Brain pericyte (primary cell): Measurements from ENCODE around the gene AVPI1.

Experiments
- DNase-seq: peaks from one replicate; pipeline ENCODE4 v3.0.0-alpha.2; 2012; ENCODE audit warnings: low read depth, low spot score

Gene AVPI1

GRCh38 chr10:97686962-97687784, at the start of gene AVPI1:
Gene AVPI1 (minus strand): TSS chr10:97687241. CDS start chr10:97679905, 7,336 bp downstream.
- peak; percentile 90 for DNase-seq

GRCh38 chr10:97736403-97736901, 49.4 kb upstream of the AVPI1 start:
- no peak for DNase-seq

- no peak for DNase-seq
These were observed 47.0 kb upstream of the AVPI1 start for GRCh38 chr10:97734021-97734420.

- DNase-seq: no peak
These were observed 46.2 kb upstream of the AVPI1 start for GRCh38 chr10:97733256-97733655.

- DNase-seq: no peak
These were observed 45.0 kb upstream of the AVPI1 start for GRCh38 chr10:97732052-97732359.

GRCh38 chr10:97731346-97732051, 44.5 kb upstream of the AVPI1 start:
- no peak for DNase-seq

- DNase-seq: no peak
These were observed 42.0 kb upstream of the AVPI1 start for GRCh38 chr10:97729014-97729413.

- DNase-seq: no peak
These were observed 39.7 kb upstream of the AVPI1 start for GRCh38 chr10:97726636-97727178.

GRCh38 chr10:97724341-97724941, 37.4 kb upstream of the AVPI1 start:
- no peak for DNase-seq

- DNase-seq: no peak
These were observed 36.0 kb upstream of the AVPI1 start for GRCh38 chr10:97723001-97723400.

- no peak for DNase-seq
These were observed 35.1 kb upstream of the AVPI1 start for GRCh38 chr10:97721871-97722780.

- DNase-seq: no peak
These were observed 32.6 kb upstream of the AVPI1 start for GRCh38 chr10:97719602-97720001.

GRCh38 chr10:97718659-97719142, 31.7 kb upstream of the AVPI1 start:
- DNase-seq: no peak

- no peak for DNase-seq
These were observed 31.1 kb upstream of the AVPI1 start for GRCh38 chr10:97718178-97718577.

- no peak for DNase-seq
These were observed 30.6 kb upstream of the AVPI1 start for GRCh38 chr10:97717627-97718026.

GRCh38 chr10:97715259-97715874, 28.3 kb upstream of the AVPI1 start:
- no peak for DNase-seq

- DNase-seq: no peak
These were observed 27.6 kb upstream of the AVPI1 start for GRCh38 chr10:97714401-97715258.

- DNase-seq: peak; percentile 53
These were observed 26.9 kb upstream of the AVPI1 start for GRCh38 chr10:97713826-97714400.

- DNase-seq: no peak
These were observed 26.3 kb upstream of the AVPI1 start, which contains the start of gene MARVELD1 for GRCh38 chr10:97713339-97713825. Gene MARVELD1 (plus strand): TSS chr10:97713730. CDS start chr10:97713877, 147 bp downstream.
